Panc1 (cell line): Measurements from ENCODE around the gene RFX8.

Experiments
- CTCF ChIP-seq: fragments of 450-650 bp; IDR thresholded peaks from 2 replicates; pipeline ENCODE4 v1.5.1; 2017; ENCODE audit warnings: mild to moderate bottlenecking
- POLR2AphosphoS5 ChIP-seq: IDR thresholded peaks from 2 replicates; pipeline ENCODE4 v1.6.1; 2012; ENCODE audit warnings: mild to moderate bottlenecking, low read depth, low read length, moderate library complexity
- REST ChIP-seq, 2 experiments: IDR thresholded peaks; 2 replicates each; pipeline ENCODE4 v1.6.1; 2011 to 2012; ENCODE audit warnings: low read depth in 2 of 2, control low read depth in 1 of 2, low read length in 1 of 2, mild to moderate bottlenecking in 1 of 2, moderate library complexity in 1 of 2; ENCODE audit not compliant: insufficient read depth in 1 of 2

GRCh38 chr2:101399021-101399799 is 75.7 kb downstream of the RFX8 start:
- TF ChIP-seq POLR2AphosphoS5 (no peak), REST (IDR thresholded peaks at IDR 0.05; ENCODE audit: insufficient read depth in 1 of 2, low read depth in 2 of 2, low read length in 1 of 2) (no peak), CTCF (no peak)
